ENCODE measurements around the gene FGG.

Gene FGG

DNA sequence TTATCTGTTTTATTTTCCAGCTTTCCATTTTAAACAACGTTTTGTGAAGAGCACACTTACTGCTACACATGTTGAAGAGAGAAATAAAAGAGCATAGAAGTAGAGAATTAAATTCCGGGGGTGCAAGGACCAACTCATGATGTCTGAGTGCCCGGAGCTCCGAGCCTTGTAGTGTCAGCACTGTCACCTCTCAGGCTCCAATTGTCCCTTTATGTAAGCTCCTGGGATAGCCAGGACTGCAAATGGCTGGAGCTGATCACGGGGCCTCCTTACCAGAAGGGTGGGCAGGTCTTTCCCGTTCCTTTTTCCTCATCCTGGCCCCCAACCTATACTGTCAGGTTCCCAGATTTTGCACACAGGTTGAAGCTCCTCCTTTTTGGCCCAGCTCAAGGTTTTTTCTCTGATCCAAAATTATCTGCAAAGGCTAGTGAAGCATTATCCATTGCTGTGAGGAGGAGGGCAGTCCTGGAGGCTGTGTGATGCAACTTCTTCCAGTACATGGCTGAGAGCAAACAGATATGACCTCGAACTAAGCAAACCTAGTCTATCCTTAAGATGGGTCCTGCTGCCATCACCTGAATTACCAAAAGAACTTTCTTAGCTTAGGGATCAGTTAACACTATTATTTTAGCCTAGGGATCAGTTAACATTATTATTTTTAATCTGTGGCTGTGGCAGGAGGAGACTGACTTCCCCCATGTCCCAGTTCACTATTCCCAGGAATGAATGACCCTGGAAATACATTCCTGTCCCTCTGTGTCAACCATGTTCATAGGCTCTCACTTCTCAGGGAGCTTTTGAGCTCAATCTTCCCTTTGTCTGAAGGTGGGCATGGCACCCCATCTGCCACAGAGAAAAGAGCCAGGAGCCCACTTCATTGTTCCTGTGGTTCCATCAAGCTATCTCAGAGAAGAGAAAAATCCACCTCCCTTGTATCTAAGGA lies at the start of gene FGG:
Gene FGG (minus strand): TSS at position 185 of the 943 bp plus-strand sequence. CDS start 47 bp downstream, at position 138.
- no peak for DNase-seq

DNA sequence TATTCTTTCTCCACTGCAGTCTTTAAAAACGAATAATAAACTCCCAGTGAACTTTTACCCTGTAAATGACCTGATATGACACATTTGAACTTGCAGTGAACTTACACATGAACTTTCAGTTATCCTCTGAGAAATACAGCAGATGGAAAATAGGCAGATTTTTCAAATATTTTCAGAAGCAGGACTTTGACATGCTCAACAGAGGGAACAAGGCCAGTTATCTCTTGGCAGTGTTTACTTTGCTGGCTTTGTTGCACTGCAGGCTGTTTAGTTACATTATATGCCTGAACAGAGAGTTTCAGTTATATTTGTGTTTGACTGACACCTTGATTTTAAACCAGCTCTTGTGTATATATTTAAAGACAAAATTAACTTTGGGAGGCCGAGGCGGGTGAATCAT lies 47.6 kb upstream of the FGG start:
- DNase-seq, result no peak

DNA sequence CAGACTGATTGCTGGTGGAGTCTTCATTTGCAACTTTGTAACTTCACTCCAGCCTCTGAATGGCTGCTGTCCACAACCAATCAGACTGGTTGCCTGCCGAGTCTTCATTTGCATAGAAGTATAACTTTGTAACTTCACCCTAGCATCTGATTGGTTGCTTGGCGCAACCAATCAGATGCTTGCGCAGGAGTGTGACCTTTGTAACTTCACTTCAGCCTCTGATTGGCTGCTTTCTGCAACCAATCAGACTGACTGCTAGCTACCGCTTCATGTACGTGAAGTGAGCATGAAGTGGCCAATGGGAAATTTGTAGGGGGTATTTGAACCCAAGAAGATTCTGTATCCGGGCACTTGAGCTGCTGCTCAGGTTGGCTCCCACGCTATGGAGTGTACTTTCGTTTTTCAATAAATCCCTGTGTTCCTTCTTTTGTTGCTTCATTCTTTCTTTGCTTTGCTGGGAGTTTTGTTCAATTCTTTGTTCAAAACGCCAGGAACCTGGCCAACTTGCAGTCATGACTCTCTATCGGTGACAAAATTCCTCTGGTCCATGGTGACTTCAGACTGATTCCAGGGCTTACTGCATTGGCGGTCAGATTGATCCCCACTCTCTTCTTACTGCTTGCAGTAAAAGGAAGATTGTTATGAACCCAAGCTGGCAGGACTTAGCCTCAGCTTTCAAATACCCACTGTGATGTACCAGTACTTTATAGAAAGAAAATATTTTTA lies 46.4 kb upstream of the FGG start:
- DNase-seq, result no peak

DNA sequence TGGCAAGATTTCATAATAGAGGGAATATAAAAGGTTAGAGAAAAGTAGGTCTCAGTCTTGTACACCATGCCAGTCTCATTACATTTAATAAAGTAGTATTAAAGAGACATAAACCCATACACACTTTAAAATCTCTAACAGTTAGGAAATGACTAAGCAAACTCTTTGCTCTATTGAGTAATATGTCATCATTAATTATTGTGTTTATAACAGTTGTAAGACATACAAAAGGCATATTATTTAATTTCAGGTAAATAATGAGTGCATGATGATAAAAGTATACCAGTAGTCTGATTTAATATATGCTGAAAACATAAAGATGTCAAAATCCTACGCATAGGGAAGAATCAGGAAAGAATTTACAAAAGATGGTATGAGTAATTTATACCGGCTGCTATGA lies 31.0 kb upstream of the FGG start:
- DNase-seq, result peak; percentile 21

DNA sequence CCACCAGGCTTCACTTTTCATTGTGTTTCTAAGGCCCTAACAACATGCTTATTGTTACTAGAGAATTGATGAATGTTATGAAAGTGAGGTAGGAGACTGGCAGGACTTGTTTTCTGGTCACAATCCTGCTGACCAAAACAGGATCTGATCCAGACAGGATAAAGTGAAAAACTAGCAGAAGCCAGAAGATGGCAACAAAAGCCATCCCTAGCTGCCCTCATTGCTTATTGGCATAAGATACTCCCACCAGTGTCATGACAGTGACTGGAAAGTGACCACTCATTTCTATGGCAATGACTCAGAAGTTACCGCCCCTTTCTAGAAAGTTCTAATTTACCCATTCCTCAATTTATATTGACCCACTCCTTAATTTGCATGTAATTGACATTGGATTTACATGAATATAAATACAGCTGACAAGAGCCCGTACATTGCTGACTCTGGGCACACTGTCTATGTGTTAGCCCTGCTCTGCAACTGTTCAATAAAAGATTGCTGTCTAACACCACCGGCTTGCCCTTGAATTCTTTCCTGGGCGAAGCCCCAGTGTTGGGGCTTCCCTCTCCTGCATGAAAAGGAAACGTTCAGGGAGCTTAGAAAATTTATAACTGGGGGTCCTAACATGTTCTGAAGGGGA lies 30.0 kb upstream of the FGG start:
- DNase-seq, result no peak

DNA sequence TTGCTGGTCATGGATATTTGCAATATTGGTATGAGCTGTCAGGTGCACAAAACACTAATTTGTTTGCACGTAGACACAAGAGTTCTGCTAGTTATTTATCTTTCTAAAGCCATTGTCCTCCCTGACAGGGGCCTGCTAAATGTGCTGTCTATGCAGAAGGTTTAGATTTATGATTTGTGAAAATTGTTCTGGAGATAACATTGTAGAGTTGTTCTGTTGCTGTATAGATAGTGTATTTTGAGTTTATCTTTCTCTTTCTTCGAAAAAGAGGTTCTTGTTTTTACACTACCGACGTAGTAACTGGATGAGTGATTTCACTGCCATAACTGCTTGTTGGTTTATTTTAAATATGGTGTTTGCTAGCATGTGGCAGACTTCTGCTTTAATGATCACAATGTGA lies 28.5 kb upstream of the FGG start:
- no peak for DNase-seq

DNA sequence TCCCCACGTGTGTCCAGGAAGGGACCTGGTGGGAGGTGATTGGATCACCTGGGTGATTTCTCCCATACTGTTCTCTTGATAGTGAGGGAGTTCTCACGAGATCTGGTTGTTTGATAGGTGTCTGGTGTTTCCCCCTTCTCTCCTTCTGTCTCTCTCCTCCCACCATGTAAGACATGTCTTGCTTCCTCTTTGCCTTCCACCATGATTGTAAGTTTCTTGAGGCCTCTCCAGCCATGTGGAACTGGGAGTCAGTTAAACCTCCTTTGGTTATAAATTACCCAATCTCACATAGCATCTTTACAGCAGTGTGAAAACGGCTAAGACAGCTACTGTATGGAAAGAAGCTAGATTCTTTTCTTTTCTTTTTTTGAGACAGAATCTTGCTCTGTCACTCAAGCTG lies 21.6 kb upstream of the FGG start:
- DNase-seq, result no peak

DNA sequence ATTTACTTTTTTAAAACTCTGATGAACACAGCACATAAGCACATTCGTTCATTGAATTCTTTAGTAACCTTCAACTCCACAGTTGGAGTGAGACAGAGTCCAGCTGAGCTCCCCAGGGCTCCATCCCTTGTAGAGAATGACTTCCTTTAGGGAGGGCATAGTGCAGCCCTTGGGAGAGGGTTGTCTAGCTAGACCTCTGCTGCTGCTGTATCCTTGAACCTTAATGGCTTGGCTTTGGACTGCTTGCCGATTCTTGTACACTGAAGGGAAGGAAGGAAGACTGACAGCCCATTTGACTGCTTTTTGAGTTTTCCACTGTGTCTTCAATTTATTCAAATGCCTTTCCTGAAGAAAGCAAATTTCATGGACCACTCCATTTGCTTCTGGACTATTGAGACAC lies 19.4 kb upstream of the FGG start:
- DNase-seq, result no peak

DNA sequence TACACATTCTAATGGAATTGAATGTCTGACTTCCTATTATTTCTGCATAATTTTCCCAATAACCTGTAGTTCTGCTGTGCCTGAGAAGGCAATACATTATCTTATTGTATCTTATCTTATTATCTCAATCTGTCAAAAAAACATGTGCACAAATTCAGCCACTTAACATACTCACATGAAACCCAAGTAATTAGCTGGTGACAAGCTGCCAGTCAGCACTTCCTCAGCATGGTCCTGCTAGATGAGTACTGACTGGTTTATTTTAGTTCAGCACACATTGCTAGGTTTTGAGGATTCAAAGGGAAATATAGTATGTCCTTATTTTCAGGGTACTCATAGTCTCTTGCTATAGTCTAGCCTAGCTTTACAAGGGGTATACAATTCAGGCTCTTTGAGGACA lies 17.9 kb upstream of the FGG start:
- no peak for DNase-seq

DNA sequence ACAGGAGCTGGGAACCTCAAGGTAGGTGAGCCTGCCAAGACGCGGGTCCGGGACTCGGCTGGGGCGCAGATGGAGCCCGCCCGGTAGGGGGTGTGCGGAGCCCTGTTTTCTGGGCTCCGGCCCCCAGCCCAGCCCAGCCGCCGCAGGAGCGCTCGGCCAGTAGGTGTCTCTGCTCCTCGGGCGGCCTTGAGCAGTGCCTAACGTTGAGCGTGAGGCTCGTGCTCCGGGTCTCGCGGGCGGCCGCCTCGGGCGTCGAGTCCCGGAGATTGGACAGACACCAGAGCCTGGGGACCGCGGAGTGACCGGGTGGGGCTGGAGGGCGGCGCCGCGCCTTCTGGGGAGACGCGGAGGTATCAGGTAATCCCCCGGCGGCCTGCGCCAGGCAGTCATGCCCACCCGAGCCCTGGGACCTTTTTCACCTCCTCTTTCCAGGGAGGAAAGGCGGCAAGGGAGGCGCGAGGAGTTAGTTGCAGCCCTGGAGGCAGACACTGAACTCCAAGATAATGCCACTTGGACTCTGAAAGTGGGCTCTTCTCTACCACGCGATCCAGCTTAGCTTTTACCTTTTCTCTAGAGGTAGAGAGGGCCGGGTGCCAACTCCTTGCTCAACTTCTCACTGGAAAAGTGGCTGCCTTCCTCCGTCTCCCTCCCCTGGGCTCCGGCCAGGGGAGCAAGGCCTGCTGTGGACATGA lies 14.5 kb upstream of the FGG start:
- no peak for DNase-seq

DNA sequence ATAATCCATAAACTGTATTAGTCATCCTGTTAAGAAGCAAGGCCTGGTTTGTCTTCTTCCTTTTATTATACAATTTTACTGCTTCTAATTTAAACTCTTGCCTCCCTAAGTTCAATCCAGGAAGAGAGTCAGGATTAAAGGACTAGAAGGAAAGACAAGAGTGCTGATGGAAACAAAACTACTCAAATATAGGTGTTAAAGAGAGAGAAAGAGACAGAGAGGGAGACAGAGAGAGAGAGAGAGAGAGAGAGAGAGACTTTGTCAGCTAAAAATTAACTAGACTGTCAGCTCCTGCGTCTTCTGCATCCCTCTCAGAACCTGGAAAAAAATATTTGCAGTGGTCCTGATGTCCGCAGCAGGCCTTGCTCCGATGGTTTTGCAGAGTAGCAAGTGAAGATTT lies 13.5 kb upstream of the FGG start:
- DNase-seq, result no peak

DNA sequence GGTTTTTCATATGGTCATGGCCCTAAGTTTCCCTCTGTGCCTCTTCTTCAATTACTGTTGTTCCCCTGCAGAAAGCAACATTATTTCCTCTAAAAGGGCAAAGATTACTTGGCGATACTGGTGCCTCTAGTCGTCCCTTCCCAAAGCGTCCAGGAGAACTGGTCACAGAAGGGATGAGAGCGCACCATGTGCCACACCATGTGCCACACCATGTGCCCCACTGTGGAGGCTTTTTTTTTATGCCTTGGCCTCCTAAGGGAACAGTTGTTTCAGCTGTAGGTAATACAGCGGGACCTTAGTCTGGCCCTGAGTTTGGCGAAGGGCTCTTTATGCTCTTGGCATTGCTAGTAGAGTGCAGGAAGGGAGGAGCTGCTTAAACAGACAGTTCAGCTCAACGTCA lies 11.5 kb upstream of the FGG start:
- no peak for DNase-seq

DNA sequence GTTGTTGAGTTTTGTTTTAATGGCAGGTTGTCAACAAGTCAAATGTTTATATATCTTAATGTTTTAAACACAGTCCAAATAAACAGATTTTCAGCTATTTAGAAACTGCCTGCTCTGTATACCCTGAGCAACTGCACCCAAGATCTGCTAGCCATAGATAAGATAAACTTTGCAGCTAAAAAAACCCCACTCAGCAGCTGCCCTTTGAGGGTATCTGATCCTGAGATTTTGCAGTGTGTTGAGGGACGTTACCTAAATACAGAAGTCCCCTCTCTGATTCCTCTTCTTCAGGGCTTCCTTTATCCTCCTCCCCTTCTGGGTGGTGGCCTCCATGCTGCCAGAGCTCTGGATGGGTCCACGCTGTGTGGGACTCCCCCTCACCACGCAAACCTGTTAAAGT lies 11.0 kb upstream of the FGG start:
- DNase-seq, result no peak

DNA sequence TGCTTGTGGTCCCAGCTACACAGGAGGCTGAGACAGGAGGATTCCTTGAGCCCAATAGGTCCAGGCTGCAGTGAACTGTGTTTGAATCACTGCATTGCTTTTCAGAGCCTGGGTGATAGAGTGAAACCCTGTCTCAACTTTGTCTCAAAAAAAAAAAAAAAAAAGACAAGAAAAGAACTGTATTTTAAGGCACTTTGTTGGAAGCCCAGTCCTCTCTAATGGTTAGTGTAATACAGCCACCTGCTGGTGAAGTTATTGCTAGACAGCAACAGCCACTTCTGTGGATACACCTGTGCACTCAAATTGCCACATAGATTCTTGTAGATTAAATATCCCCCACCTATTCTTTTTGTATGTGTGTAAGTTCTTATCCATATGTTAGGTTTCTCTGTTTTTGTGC lies 10.1 kb upstream of the FGG start:
- peak; percentile 36 for DNase-seq

DNA sequence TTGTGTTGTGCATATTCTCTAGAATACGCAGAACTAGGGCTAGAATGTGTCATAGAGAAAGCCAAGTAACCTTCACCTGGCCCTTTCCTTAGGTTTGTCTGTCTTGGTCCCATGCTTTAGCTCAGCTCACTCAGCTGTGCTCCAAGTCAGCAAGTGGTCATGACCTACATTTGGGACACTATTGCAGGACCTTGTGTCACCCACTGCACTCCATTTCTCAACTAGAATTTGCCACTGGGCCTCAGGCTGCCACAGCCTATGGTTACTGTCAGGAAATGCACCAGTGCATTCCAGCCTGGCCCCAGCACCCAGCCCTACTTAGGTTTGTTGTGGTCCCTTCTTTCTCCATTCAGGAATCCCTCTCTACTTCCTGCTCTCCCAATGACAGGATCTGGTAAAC lies 7.7 kb upstream of the FGG start:
- no peak for DNase-seq

DNA sequence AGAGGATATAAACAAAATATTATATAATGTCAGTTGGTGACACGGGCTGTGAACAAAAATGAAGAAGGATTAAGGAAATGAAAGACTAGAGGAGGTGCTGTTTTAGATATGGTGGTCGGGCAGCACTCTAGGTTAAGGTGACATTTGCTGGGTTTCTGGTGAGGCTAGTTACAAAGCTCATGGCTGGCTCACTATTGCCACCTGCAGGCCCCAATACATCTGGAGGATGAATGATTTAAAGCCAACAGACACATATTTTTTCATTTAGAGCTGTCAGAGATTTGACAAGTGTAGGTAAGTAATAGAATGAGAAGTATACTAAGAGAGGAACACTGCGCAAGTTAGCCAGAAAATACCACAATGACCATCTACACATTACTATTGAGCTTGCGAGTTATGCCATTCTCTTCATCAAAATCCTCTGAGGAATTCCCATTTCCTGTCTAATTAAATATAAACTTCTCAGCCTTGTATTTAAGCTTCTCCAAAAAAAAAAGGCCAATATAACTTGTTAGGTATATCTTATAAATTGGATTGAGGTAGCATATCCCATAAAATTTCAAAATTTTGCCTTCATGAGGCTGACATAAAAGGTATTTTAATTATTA lies 6.4 kb upstream of the FGG start:
- peak; percentile 25 for DNase-seq

DNA sequence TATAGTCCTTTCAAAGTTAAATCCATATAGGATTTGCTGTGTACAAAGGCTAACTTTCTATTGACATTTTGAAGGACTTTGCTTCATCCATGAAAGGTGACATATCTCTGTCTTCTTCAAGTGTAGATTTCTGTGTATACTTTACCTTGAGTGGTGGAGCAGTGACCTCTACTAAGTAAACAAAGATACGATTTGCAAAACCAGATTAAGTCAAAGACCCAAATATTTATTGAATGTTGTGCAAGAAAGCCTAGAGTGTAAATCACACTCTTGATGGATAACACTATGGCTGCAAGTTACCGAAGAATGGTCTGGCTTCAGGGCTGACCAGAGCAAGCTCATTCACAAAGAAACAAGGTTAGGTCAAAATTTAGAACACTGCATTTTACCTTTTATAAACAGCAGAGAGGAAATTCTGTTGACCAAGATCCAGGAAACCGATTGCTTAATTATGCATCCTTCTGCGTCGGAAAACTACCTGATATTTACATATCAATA lies 5.4 kb upstream of the FGG start:
- DNase-seq, result no peak

DNA sequence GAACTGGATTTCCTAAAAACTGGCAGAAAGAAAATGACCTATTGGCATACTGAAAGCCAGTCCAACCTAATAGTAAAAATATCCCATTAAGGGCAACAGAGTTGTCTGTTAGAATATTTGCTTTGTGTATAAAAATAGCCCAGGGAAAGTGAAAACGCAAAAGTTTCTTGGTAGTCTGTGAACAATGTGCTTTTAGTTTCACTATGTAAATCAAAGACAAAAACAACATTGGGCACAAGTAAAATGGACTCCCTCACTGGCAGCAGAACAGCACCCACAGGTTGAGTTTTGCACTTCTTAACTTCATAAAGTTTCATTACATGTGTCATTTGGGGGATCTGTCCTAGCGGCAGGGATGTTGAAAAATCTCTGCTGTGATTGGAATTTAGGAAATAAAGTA lies 4.3 kb upstream of the FGG start:
- no peak for DNase-seq

DNA sequence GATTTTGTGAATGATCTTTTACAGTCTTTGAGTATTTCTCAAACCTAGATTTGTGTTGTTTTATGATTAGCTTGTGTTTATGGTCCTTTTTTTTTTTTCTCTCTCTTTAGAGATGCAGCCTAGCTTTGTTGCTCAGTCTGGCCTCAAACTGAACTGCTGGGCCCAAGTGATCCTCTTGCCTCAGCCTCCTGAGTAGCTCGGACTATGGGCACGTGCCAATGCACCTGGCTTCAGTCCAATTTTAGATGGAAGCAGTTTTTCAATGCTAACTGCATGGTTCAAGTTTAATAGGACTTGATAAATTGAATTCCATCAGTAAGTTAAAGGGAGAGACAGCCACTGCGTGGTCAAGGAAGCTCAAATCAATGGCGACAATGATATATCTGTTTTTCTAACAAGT lies 3.8 kb upstream of the FGG start:
- DNase-seq, result no peak

DNA sequence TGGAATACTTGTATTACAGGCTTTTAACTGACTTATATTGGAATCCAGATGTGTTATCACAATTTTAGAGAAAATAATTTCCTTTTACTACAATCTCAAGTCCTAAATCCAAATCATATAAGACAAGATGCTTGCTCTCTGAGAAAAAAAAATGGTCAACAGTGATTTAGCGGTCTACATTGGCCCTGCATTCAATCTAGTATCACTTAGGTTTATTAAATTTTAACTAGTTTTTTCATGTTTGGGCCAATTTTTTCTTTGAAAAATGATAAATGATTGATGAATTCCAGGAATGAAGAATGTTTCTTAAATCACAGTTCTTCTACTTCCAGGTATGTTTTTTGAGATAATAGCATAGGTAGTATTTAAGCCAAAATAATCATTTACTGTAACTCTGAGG lies 2.8 kb upstream of the FGG start:
- no peak for DNase-seq

DNA sequence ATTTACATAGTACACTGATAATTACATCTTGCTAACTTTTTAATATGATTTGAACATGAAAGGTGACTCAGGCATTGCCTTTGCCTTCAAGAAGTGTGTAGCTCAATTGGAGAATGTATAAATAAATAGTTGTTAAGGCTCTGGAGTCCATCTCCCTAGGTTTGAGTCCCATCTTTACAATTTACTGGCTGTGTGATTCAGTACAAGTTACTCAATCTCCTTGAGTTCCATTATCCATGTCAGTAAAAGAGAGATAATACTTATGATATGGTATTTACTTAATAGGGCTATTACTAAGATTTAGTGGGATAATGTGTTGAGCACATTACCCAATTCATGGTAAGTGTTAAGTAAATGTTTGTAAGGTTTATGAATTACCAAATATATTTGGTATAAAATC lies 1.9 kb upstream of the FGG start:
- DNase-seq, result no peak

DNA sequence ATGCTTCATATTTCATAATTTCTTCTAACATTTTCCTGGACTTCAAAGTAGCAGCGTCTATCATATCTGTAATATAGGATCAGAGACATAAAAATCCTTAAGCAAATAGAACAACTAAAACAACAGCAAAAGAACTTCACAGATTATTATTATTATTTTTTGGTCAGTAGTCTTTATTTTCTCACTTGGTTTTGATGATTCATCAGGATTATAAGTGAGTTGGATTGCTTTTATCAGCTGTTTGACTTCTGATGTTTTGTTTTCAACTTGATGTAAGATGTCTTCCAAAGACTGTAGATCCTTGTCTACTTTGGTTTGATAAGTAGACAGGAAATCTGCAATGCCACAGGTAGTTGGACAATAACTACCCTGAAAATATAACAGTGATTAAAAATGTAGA lies 623 bp downstream of the FGG start:
- no peak for DNase-seq

DNA sequence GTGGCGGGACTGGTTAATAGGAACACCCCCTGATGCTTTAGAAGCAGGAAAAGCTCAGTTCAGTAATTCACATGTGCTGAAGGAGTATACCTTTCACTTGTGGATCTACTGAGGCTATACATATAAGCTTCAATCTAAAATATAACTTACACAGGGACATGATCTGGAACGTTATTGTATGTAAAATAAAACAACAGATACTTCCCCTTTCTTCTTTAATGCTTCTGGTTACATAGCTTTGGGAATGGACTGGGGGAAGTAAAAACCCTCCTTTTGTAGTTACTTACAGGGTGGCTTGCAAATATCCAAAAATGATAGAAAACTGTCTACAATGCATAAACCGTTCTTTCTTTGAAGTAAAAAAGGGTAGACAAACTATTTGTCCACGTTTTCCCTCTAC lies 1.9 kb downstream of the FGG start:
- no peak for DNase-seq
